D721Med (cell line): ENCODE measurements around the gene DCTN2.

ENCODE experiments used
- DNase-seq: peaks from one replicate; pipeline ENCODE4 v3.0.0; 2011; ENCODE audit warnings: low spot score; ENCODE audit not compliant: insufficient read length
- FAIRE-seq: peaks from 2 replicates; lab custom pipeline; 2011; peaks lifted over from hg19 to GRCh38; lab: Jason Lieb, UNC
- TF ChIP-seq, protein P1 (sequence below): IDR thresholded peaks from 2 replicates; pipeline ENCODE4 v1.5.1; 2012; ENCODE audit warnings: mild to moderate bottlenecking, control low read depth; ENCODE audit not compliant: insufficient read depth; ENCODE audit errors: missing control alignments

DCTN2 gene

DNA sequence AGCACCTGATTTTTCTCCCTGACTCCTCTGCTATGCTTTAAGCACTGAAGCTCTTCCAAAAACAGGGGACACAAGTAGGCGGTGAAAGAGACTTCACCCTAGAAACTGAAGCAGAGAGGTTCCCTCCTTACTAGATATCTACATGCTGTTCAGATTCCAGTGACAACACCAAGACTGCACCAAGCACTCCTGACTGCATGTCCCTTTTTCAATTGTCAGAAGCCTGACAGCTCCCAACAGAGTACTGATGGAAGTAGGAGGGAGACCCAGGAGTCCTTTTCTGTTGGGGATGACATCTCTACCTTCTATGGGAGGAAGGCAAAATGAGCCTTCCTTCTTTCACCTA is 10.4 kb downstream of the DCTN2 start:
- TF ChIP-seq, protein P1, sequence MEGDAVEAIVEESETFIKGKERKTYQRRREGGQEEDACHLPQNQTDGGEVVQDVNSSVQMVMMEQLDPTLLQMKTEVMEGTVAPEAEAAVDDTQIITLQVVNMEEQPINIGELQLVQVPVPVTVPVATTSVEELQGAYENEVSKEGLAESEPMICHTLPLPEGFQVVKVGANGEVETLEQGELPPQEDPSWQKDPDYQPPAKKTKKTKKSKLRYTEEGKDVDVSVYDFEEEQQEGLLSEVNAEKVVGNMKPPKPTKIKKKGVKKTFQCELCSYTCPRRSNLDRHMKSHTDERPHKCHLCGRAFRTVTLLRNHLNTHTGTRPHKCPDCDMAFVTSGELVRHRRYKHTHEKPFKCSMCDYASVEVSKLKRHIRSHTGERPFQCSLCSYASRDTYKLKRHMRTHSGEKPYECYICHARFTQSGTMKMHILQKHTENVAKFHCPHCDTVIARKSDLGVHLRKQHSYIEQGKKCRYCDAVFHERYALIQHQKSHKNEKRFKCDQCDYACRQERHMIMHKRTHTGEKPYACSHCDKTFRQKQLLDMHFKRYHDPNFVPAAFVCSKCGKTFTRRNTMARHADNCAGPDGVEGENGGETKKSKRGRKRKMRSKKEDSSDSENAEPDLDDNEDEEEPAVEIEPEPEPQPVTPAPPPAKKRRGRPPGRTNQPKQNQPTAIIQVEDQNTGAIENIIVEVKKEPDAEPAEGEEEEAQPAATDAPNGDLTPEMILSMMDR, result no peak
- no peak for FAIRE-seq

DNA sequence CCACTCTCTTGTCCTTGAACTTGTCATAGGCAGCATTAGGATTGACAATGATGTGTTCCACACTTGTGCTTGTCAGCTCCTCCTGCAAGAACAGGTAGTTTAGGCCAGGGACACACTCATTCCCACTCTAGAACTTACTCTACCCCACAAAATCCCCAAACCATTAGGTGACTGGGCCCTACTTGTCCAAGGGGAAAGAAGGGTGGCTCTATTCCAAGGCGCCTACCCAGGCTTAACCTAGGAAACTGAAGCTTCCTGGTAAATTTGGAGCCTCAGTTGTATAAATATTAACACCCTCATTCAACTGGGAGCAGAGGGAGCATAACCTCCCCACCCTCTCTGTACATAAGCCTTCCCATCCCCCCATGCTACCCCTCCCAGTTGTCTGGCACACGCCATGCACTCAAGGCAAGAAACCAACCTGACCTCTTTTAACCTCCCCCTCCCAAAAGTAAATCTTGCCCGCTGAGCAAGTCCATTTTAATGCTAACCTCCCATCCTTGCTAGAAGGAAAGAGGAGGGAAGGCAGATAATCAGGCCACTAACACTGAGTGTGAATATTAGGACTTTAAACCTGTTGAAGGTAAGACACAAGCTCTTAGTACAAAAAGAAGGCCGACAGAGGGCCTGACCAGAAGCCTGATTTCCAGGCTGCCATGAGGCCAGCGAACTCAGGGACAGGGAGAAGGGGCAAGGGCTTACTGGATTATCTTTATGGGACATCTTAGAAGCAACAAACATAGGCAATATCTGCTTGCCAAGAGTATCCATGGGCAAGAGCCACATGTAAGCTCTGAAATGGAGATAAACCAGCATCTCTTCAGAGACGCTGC is 11.0 kb downstream of the DCTN2 start:
- TF ChIP-seq, protein P1, result no peak
- DNase-seq (no peak), FAIRE-seq (no peak)

More for the DNA sequence above, 10.4 kb downstream of the DCTN2 start:
- no peak for DNase-seq

DNA sequence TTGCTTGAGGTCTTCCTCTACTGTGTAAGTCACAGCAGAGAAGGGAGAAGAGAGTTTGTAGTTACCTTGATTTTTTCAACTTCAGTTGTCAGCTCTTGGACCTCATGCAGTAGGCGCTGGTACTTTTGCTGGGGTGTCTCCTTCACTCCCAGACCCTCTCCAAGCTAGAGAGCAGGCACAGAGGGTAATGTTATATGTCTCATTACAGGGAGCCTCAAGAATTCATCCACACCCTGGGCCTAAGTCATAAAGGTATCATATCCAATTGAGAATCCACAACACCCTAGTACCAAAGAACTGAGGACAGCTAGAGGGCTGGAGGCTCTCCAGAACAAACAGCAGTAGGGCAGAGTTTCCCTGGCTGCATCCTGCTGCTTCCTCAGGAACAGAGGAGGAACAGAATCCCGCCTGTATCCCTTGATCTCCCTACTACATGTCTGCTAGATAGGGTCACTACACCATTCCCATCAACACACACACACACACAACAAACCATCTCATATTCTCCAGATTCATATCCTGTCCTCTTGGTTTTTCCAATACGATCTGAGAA is 11.9 kb downstream of the DCTN2 start:
- TF ChIP-seq, protein P1, result no peak
- FAIRE-seq (no peak), DNase-seq (no peak)

DNA sequence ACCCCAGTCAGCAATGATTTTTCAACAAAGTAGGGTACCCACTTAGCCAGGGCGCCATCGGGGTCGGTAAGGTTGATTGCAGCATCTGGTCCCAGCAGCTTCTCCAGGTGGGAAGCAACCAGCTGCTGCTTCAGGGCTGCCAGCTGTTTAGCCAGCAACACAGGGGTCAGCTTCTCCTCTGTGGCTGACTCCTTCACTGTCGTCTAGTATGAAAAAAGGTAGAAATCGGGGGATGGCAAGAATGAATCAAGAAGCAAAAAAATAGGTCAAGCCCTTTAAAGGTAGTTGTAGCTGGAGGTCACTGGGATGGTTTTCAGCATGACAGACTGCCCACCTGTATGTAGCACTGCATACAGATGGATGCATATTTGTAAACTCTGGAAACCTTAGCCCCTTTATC is 12.7 kb downstream of the DCTN2 start:
- DNase-seq, result no peak
- TF ChIP-seq, protein P1, result no peak
- no peak for FAIRE-seq

DNA sequence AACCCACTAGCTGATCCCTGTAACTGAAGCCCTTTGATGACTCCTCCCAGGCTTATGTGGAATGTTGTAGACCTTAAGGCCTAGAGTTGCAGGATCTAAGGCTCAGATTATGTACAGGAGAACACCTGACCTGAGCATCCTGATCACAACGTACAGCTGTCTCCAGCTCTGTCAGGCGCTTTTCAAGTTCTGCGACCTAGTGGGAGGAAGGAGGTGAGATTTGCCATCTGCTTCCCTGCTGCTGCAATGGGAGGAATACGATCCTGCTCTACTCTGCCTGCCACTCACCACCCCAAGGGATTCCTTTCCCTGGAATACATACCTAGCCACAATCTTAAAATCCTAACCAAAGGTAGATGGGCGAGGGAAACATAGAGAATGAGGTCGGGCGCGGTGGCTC is 13.9 kb downstream of the DCTN2 start:
- DNase-seq (no peak), FAIRE-seq (no peak)
- TF ChIP-seq, protein P1, result no peak

DNA sequence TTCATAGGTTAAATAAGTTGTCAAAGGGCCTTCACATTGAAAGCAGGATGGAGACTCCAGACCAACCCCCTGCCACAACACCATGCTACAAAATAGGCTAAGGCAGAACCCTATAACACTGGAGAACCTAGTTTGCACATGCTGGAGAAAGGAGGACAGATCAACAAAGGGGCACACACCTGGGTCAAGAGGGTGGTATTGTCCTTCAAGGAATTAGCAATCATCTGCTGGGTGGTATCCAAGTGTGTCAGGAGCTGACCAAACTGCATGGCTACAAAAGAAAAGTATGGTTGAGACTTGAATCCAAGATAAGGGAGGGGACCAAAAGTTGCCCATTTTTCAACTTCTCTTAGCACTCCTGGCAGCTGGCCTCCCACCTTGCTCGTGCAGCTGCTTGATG is 15.2 kb downstream of the DCTN2 start:
- FAIRE-seq (no peak), DNase-seq (no peak)
- TF ChIP-seq, protein P1, result no peak

DNA sequence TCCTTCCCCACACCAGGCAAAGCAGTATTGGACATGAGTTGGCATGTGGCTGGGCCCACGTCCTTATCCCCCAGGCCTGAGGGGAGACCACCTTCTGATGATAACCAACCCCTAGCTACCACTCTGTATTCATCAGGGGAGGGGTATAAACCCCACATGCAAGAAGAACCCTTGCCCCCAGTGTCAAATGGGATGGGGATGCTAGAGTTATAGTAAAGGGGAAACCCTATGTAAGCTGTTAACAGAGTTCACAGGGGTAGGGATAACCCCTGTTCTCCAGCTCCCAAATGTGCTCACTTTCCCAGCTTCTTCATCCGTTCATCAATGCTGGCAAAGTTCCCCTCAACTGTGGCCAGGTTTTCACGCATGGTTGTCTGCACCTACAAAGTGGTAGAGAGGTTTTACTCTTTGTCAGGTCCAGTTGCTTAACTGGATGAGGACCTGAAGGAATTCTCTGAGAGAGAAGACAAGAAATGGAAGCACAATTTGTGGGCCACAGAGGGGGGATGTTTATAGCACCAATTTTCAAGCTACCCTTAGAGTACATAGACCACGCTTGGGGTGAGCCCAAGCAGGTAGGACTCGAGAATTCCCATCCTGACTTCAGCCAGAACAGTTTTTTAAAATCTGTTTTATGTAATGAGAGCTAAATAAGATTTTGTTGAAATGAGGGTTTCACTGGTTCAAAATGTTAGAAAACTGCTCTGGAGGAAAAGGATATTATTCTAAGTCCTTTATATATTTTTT is 16.4 kb downstream of the DCTN2 start:
- no peak for FAIRE-seq
- DNase-seq, result no peak
- TF ChIP-seq, protein P1, result no peak
